A673 (cell line): ENCODE results near the gene SPON1. TPM values are rescaled to one million over a fixed set of nuclear protein-coding genes. Genes with fewer than 3 reads are reported as not detected.

Experiments
- BruUV-seq: library from RNA; stranded (reverse); fragments of 400-500 nt; replicated peaks from 2 replicates; lab custom pipeline; 2021; lab: Mats Ljungman, UMichigan
- CTCF ChIA-PET: fragments of 300-600 bp; sonication (Branson Sonifier 250); formaldehyde crosslinking; loops from one replicate; lab custom pipeline; 2022; ENCODE audit warnings: antibody characterized with exemption; lab: Charles Lee
- POLR2A ChIA-PET: fragments of 300-600 bp; sonication (Branson Sonifier 250); formaldehyde crosslinking; loops from one replicate; lab custom pipeline; 2022; ENCODE audit warnings: antibody characterized with exemption; ENCODE audit not compliant: low non-redundant PET; lab: Charles Lee
- DNase-seq: peaks from one replicate; pipeline ENCODE4 v3.0.0-alpha.2; 2015; ENCODE audit warnings: low spot score
- H3K27ac ChIP-seq: fragments of 200-600 bp; sonication (generic); 2 replicates; pipeline ENCODE4 v1.5.1; 2016; ENCODE audit warnings: mixed run types, low read depth, mild to moderate bottlenecking, mixed read lengths, antibody characterized with exemption, low read length; ENCODE audit not compliant: poor library complexity, severe bottlenecking
- H3K27me3 ChIP-seq: fragments of 200-600 bp; sonication (generic); replicated peaks from 2 replicates; pipeline ENCODE4 v1.6.1; 2017; ENCODE audit warnings: mixed run types, low read depth, mild to moderate bottlenecking, mixed read lengths, antibody characterized with exemption, low read length; ENCODE audit not compliant: insufficient read depth, poor library complexity
- H3K36me3 ChIP-seq: fragments of 200-600 bp; sonication (generic); 2 replicates; pipeline ENCODE4 v1.6.1; 2016; ENCODE audit warnings: mixed run types, mild to moderate bottlenecking, mixed read lengths, antibody characterized with exemption, low read length; ENCODE audit not compliant: insufficient read depth, poor library complexity, severe bottlenecking
- H3K4me1 ChIP-seq: fragments of 200-600 bp; sonication (generic); 2 replicates; pipeline ENCODE4 v1.6.1; 2017; ENCODE audit warnings: mixed run types, mild to moderate bottlenecking, mixed read lengths, antibody characterized with exemption, low read length; ENCODE audit not compliant: insufficient read depth, poor library complexity, severe bottlenecking
- H3K4me3 ChIP-seq: fragments of 200-600 bp; sonication (generic); 2 replicates; pipeline ENCODE4 v1.5.1; 2016; ENCODE audit warnings: low read depth, mixed run types, mild to moderate bottlenecking, mixed read lengths, low read length; ENCODE audit not compliant: poor library complexity, severe bottlenecking
- H3K9me3 ChIP-seq: fragments of 200-600 bp; sonication (generic); 2 replicates; pipeline ENCODE4 v1.6.1; 2016; ENCODE audit warnings: mixed run types, low read depth, mild to moderate bottlenecking, mixed read lengths, antibody characterized with exemption, low read length; ENCODE audit not compliant: poor library complexity, severe bottlenecking
- CTCF ChIP-seq: fragments of 300-800, 200-600 bp; sonication (generic); conservative IDR thresholded peaks from 2 replicates; pipeline ENCODE4 v1.5.1; 2017; ENCODE audit warnings: low read depth, mild to moderate bottlenecking, antibody characterized with exemption, low read length, moderate library complexity, mixed read lengths
- EZH2 ChIP-seq: fragments of 200-600 bp; sonication (generic); IDR thresholded peaks from 2 replicates; pipeline ENCODE4 v1.6.1; 2017; ENCODE audit warnings: borderline replicate concordance, low read depth, mild to moderate bottlenecking, mixed read lengths, antibody characterized with exemption, low read length; ENCODE audit not compliant: poor library complexity, severe bottlenecking
- intact Hi-C: fragments of 100-400 bp; cut with micrococcal nuclease; formaldehyde crosslinking; loops from one replicate; pipeline ENCODE4 v1.10.0; 2022; ENCODE audit not compliant: unreplicated experiment
- total RNA-seq: library from RNA; stranded (reverse); gene quantifications from 2 replicates; pipeline ENCODE4 v1.2.3, GENCODE V29; 2021

The SPON1 gene
- total RNA-seq, 1 experiment from 2014 or later: not detected

GRCh38 chr11:14253421-14253820, 290.9 kb downstream of the SPON1 start:
- Histone ChIP-seq H3K9me3 (no peaks in the 10 kb centered on the region), H3K36me3 (no peaks in the 10 kb centered on the region), H3K4me3 (no peak overlapping the region), H3K27me3 (peaks cover 6% of the 10 kb centered on the region), H3K27ac (no peak overlapping the region), H3K4me1 (no peaks in the 10 kb centered on the region)
- TF ChIP-seq CTCF (no peak), EZH2 (no peak)
- BruUV-seq: no TSS peak
- ChIA-PET POLR2A (no interaction called here), CTCF (no interaction called here)
- intact Hi-C loops: no loop called here
- no peak for DNase-seq

GRCh38 chr11:14253840-14254239, 291.3 kb downstream of the SPON1 start:
- POLR2A ChIA-PET: no interaction called here
- H3K36me3 ChIP-seq: no peaks in the 10 kb centered on the region
- CTCF ChIA-PET: no interaction called here
- DNase-seq: no peak
- BruUV-seq: no TSS peak
- TF ChIP-seq EZH2 (no peak), CTCF (no peak)
- intact Hi-C loops: no loop called here
- H3K27me3 ChIP-seq: peaks cover 3% of the 10 kb centered on the region
- H3K27ac ChIP-seq: no peak overlapping the region
- no peak overlapping the region for H3K4me3 ChIP-seq
- no peaks in the 10 kb centered on the region for H3K4me1 ChIP-seq
- H3K9me3 ChIP-seq: no peaks in the 10 kb centered on the region

- H3K4me1 ChIP-seq: no peaks in the 10 kb centered on the region
- DNase-seq: no peak
- no peaks in the 10 kb centered on the region for H3K36me3 ChIP-seq
- no peaks in the 10 kb centered on the region for H3K9me3 ChIP-seq
- no TSS peak for BruUV-seq
- H3K27ac ChIP-seq: no peak overlapping the region
- ChIA-PET POLR2A (no interaction called here), CTCF (no interaction called here)
- no peak overlapping the region for H3K4me3 ChIP-seq
- TF ChIP-seq CTCF (no peak), EZH2 (no peak)
- H3K27me3 ChIP-seq: no peaks in the 10 kb centered on the region
- intact Hi-C loops: no loop called here
These were observed 292.2 kb downstream of the SPON1 start for GRCh38 chr11:14254533-14255237.
